A549 (cell line): ENCODE data around the gene NFKB2. TPM values are rescaled to one million over a fixed set of nuclear protein-coding genes. Genes with fewer than 3 reads are reported as not detected.

Source experiments
- ATAC-seq, 2 experiments: fragments of 200-7000 bp in 1 of 2; fragments of >200 bp in 1 of 2; cut with Nextera tagmentation in 1 of 2; cut with Tn5 transposase in 1 of 2; 3 replicates each; pipeline versions ENCODE4 v1.8.0 to v1.9.1; 2018 to 2020; ENCODE audit warnings: mild to moderate bottlenecking in 1 of 2, moderate library complexity in 1 of 2
- CTCF ChIA-PET: fragments of 300-600 bp; sonication (Branson Sonifier 250); formaldehyde crosslinking; extraction: SDS; loops from one replicate; lab custom pipeline; 2021; ENCODE audit warnings: antibody characterized with exemption, inconsistent platforms; lab: Yijun Ruan, JAX
- POLR2A ChIA-PET: fragments of 350-600 bp; formaldehyde crosslinking; extraction: SDS; loops from one replicate; lab custom pipeline; 2021; ENCODE audit warnings: antibody characterized with exemption, inconsistent platforms; lab: Yijun Ruan, JAX
- DNase-seq, 2 experiments: peaks; one replicate each; pipeline versions ENCODE4 v3.0.0 to v3.0.0-alpha.2; 2011 to 2016; ENCODE audit warnings: low read depth in 1 of 2, low spot score in 1 of 2
- FAIRE-seq: peaks from 2 replicates; lab custom pipeline; 2011; peaks lifted over from hg19 to GRCh38; lab: Jason Lieb, UNC
- H3K27ac ChIP-seq, 2 experiments: fragments of >200 bp; sonication (Bioruptor Twin); formaldehyde crosslinking; 3 replicates each; pipeline ENCODE4 v1.5.1; 2016 to 2017
- H3K4me1 ChIP-seq: fragments of >200 bp; sonication (Bioruptor Twin); formaldehyde crosslinking; 3 replicates; pipeline ENCODE4 v1.6.1; 2016
- H3K4me2 ChIP-seq: fragments of >200 bp; sonication (Bioruptor Twin); formaldehyde crosslinking; 3 replicates; pipeline ENCODE4 v1.6.1; 2016
- H3K4me3 ChIP-seq: fragments of >200 bp; sonication (Bioruptor Twin); formaldehyde crosslinking; 3 replicates; pipeline ENCODE4 v1.5.1; 2016
- H3K9me3 ChIP-seq: fragments of >200 bp; sonication (Bioruptor Twin); formaldehyde crosslinking; 3 replicates; pipeline ENCODE4 v1.6.1; 2016
- E2F6 ChIP-seq: IDR thresholded peaks from 2 replicates; pipeline ENCODE4 v1.6.1; 2012; ENCODE audit warnings: low read depth, borderline replicate concordance
- EHMT2 ChIP-seq: fragments of 200-600 bp; sonication (generic); IDR thresholded peaks from 2 replicates; pipeline ENCODE4 v1.6.1; 2016; ENCODE audit warnings: antibody characterized with exemption, low read depth, mild to moderate bottlenecking, moderate library complexity
- EP300 ChIP-seq, 2 experiments: fragments of >200 bp; sonication (Bioruptor Twin); formaldehyde crosslinking; IDR thresholded peaks; 2 replicates in 1 of 2; 3 replicates in 1 of 2; pipeline ENCODE4 v1.6.1; 2016 to 2017
- ESRRA ChIP-seq: fragments of 150-350 bp; IDR thresholded peaks from 2 replicates; pipeline ENCODE4 v1.6.1; 2014; ENCODE audit warnings: mild to moderate bottlenecking, low read length, borderline replicate concordance
- FOSB ChIP-seq: fragments of 250-450 bp; sonication (Bioruptor Pico); IDR thresholded peaks from 2 replicates; pipeline ENCODE4 v1.5.0; 2020; ENCODE audit warnings: mild to moderate bottlenecking, moderate library complexity
- FOSL2 ChIP-seq, 2 experiments: fragments of 450-650 bp in 1 of 2; fragments of >200 bp in 1 of 2; sonication (Bioruptor Twin) in 1 of 2; formaldehyde crosslinking; IDR thresholded peaks; 2 replicates each; pipeline versions ENCODE4 v1.5.0 to v1.6.1; 2016 to 2020; ENCODE audit warnings: mild to moderate bottlenecking in 1 of 2, moderate library complexity in 1 of 2
- FOXS1 ChIP-seq: fragments of 250-450 bp; sonication (Bioruptor Pico); IDR thresholded peaks from 2 replicates; pipeline ENCODE4 v1.5.0; 2020; ENCODE audit warnings: mild to moderate bottlenecking, moderate library complexity
- GATA3 ChIP-seq: IDR thresholded peaks from 2 replicates; pipeline ENCODE4 v1.6.1; 2012; ENCODE audit warnings: borderline replicate concordance
- HOXA7 ChIP-seq: fragments of 250-450 bp; sonication (Bioruptor Pico); IDR thresholded peaks from 2 replicates; pipeline ENCODE4 v1.5.0; 2020; ENCODE audit warnings: mild to moderate bottlenecking, moderate library complexity
- HOXB13 ChIP-seq: fragments of 250-450 bp; sonication (Bioruptor Pico); IDR thresholded peaks from 2 replicates; pipeline ENCODE4 v1.5.0; 2020; ENCODE audit warnings: low read depth, mild to moderate bottlenecking, moderate library complexity
- JUN ChIP-seq, 2 experiments: fragments of >200 bp; sonication (Bioruptor Twin); formaldehyde crosslinking; IDR thresholded peaks; 2 replicates in 1 of 2; 3 replicates in 1 of 2; pipeline ENCODE4 v1.6.1; 2016 to 2017
- KDM5A ChIP-seq: fragments of 200-600 bp; sonication (generic); IDR thresholded peaks from 2 replicates; pipeline ENCODE4 v1.6.1; 2016; ENCODE audit warnings: antibody characterized with exemption, mild to moderate bottlenecking
- MAX ChIP-seq: IDR thresholded peaks from 2 replicates; pipeline ENCODE4 v1.6.1; 2012
- POLR2A ChIP-seq: IDR thresholded peaks from 2 replicates; pipeline ENCODE4 v1.6.1; 2012; ENCODE audit warnings: mild to moderate bottlenecking, low read length
- POLR2AphosphoS2 ChIP-seq: conservative IDR thresholded peaks from 2 replicates; pipeline ENCODE4 v1.6.1; 2012; ENCODE audit warnings: low read length, improper control_type of control experiment, inconsistent platforms
- RNF2 ChIP-seq: fragments of 200-600 bp; sonication (generic); IDR thresholded peaks from 2 replicates; pipeline ENCODE4 v1.6.1; 2016; ENCODE audit warnings: low read depth, mild to moderate bottlenecking, antibody characterized with exemption, moderate library complexity, borderline replicate concordance
- WGBS: methylation state at CpG from one replicate; pipeline ENCODE4 v1.1.6; 2017; ENCODE audit errors: missing lambda C conversion rate; 5-methylcytosine and 5-hydroxymethylcytosine counted together
- polyA plus RNA-seq, 4 experiments: library from polyadenylated mRNA; depleted of rRNA in 3 of 4; stranded (reverse); fragments of >200 nt; fragmentation: RNase III in 1 of 4; extraction: RNeasy Plus Mini Kit Qiagen cat#74134 plus additional on column Dnase treatment in 1 of 4; gene quantifications; 2 replicates in 3 of 4; 3 replicates in 1 of 4; pipeline ENCODE4 v1.2.3, GENCODE V29; 2011 to 2017
- TF ChIP-seq, protein P1 (sequence below): IDR thresholded peaks from 2 replicates; pipeline ENCODE4 v1.6.1; 2012

Gene NFKB2
- polyA plus RNA-seq, 2 of the 4 experiments (the other 2 are of a cell fraction), result 27.6 to 35.7 TPM

GRCh38 chr10:102425444-102425843 is 29.9 kb downstream of the NFKB2 start:
- no peak overlapping the region for H3K27ac ChIP-seq
- 91% methylated on average over 1 of the region's 1 CpG for WGBS
- POLR2A ChIA-PET, result interaction anchor here (0.7 kb wide), 1 partner anchor 20 kb away, joined by 3 read pairs; no protein-coding TSS in a partner anchor

GRCh38 chr10:102426803-102427287 is 31.3 kb downstream of the NFKB2 start:
- ATAC-seq, result no peak

More at GRCh38 chr10:102425444-102425843, 29.9 kb downstream of the NFKB2 start:
- H3K4me3 ChIP-seq, result no peak overlapping the region
- peaks cover 12% of the 10 kb centered on the region for H3K4me1 ChIP-seq
- ATAC-seq, result no peak
- CTCF ChIA-PET, result interaction anchor here (0.9 to 17.4 kb wide), 7 partner anchors 9 to 194 kb away, joined by 3 to 337 read pairs (median 54); partner anchors contain the start of genes CUEDC2, NFKB2 and SUFU
- H3K4me2 ChIP-seq, result no peak overlapping the region
- DNase-seq, result no peak
- H3K9me3 ChIP-seq, result no peaks in the 10 kb centered on the region
- TF ChIP-seq GATA3 (no peak), POLR2A (no peak)
- FAIRE-seq, result no peak

DNA sequence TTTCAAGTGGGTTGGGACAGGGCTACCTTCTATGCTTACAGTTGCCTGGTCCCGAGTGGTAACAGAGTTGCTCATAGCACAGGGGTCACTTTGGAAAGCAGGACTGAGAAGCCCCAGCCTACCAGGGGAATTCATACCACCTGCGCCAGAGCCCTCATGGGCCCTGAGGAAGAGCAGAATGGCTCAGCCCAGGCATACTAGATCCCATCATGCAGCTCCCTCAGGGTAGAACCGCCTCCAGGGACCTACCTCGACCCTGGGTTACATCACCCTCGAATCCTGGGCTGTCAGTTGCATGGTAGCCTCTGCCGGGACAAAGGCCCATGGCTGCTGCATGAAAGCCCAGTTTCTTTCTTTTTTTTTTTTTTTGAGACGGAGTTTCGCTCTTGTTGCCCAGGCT is 34.0 kb downstream of the NFKB2 start:
- Histone ChIP-seq H3K9me3 (no peaks in the 10 kb centered on the region), H3K4me2 (no peak overlapping the region), H3K4me3 (no peak overlapping the region), H3K4me1 (peaks cover 9% of the 10 kb centered on the region), H3K27ac (no peak overlapping the region)
- ATAC-seq (no peak), DNase-seq (no peak), FAIRE-seq (no peak)
- WGBS, result 81% methylated on average over 8 of the region's 8 CpGs
- TF ChIP-seq KDM5A (no peak), RNF2 (no peak), GATA3 (no peak), FOSB (CRISPR knock-in tag) (no peak), FOSL2 (IDR thresholded peaks at IDR 0.05) (no peak), FOSL2 (CRISPR knock-in tag; IDR thresholded peaks at IDR 0.05) (no peak), POLR2AphosphoS2 (no peak), JUN (IDR thresholded peaks at IDR 0.05) (no peak), ESRRA (no peak), HOXB13 (CRISPR knock-in tag) (no peak), HOXA7 (CRISPR knock-in tag) (no peak), FOXS1 (no peak)
- TF ChIP-seq, protein P1, sequence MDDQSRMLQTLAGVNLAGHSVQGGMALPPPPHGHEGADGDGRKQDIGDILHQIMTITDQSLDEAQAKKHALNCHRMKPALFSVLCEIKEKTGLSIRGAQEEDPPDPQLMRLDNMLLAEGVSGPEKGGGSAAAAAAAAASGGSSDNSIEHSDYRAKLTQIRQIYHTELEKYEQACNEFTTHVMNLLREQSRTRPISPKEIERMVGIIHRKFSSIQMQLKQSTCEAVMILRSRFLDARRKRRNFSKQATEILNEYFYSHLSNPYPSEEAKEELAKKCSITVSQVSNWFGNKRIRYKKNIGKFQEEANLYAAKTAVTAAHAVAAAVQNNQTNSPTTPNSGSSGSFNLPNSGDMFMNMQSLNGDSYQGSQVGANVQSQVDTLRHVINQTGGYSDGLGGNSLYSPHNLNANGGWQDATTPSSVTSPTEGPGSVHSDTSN, result no peak
- POLR2A ChIA-PET, result no interaction called here
- CTCF ChIA-PET, result interaction anchor here (17.4 kb wide), 1 partner anchor 29 kb away, joined by 337 read pairs; the partner anchor contains the start of gene NFKB2

More at GRCh38 chr10:102426803-102427287, 31.3 kb downstream of the NFKB2 start:
- ChIA-PET CTCF (interaction anchor here (0.6 to 17.4 kb wide), 6 partner anchors 27 to 317 kb away, joined by 3 to 337 read pairs (median 10); partner anchors contain the start of genes NFKB2 and WBP1L), POLR2A (no interaction called here)
- FAIRE-seq (no peak), DNase-seq (no peak)
- 79% methylated on average over 7 of the region's 7 CpGs for WGBS
- Histone ChIP-seq H3K27ac (no peak overlapping the region), H3K4me2 (no peak overlapping the region)
- TF ChIP-seq EP300 (IDR thresholded peaks at IDR 0.05), result no peak
- TF ChIP-seq, all 56 proteins: peak for 0
- no peaks in the 10 kb centered on the region for H3K9me3 ChIP-seq
- H3K4me3 ChIP-seq, result no peak overlapping the region
- H3K4me1 ChIP-seq, result peaks cover 19% of the 10 kb centered on the region

DNA sequence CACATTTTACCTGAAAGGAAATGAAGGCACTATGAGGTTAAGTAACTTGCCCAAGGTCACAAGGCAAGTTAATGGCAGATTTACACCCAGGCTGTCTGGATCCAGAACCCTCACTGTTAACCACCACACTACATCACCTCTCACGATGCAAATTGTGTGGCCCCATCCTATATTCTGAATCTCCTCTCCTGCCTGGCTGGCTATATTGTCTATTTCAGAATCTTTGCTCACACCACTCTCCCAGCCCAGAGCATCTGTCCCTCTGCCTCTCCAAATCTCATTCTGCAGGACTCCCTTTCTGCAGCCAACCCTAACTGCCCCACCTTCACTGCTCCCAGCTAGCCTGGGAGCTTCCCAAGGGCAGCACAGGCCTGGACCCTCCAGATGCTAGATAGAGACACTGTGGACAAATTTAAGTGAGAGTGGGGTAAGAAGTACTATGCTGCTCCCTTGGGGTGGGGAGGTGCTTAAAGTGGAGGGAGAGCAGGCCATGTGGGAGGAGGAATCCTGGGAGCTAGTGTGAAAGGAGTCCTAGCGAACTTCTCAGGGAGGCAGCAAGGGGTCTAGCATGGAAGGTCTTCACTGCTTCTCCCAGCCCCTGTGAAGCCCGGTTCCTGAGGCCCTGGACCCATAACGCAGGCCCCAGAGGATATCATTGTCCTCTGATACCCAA is 36.1 kb downstream of the NFKB2 start:
- WGBS, result 21% methylated on average over 4 of the region's 4 CpGs
- H3K9me3 ChIP-seq, result no peaks in the 10 kb centered on the region
- FAIRE-seq, result no peak
- DNase-seq, result peak in 1 of 2 experiments; percentile 45
- TF ChIP-seq E2F6 (0 out of 2 replicates have a peak, but pooled peaks have one; percentile 18), EHMT2 (no peak), MAX (0 out of 2 replicates have a peak, but pooled peaks have one; percentile 36)
- TF ChIP-seq, all 56 proteins: peak for 2
- CTCF ChIA-PET, result interaction anchor here (0.7 to 17.4 kb wide), 8 partner anchors 8 to 262 kb away, joined by 3 to 337 read pairs (median 8); partner anchors contain the start of genes C10orf95, FBXL15 and NFKB2
- peak overlapping the region; percentile 87 for H3K4me3 ChIP-seq
- H3K27ac ChIP-seq, result peak overlapping the region; percentile 92 to 95
- H3K4me1 ChIP-seq, result peaks cover 14% of the 10 kb centered on the region
- POLR2A ChIA-PET, result interaction anchor here (0.5 to 1.7 kb wide), 7 partner anchors 8 to 36 kb away, joined by 3 to 15 read pairs (median 3); partner anchors contain the start of genes FBXL15 and NFKB2
- peak overlapping the region; percentile 91 for H3K4me2 ChIP-seq
- peak; percentile 44 to 56 for ATAC-seq
